ENCODE data around the gene ZFAND3. TPM values are rescaled to one million over a fixed set of nuclear protein-coding genes. Genes with fewer than 3 reads are reported as not detected.

ZFAND3 gene
- total and polyA plus RNA-seq, 2 experiments from 2014 or later = 16.9 to 28.2 TPM

GRCh38 chr6:37802810-37803209 is 16.7 kb upstream of the ZFAND3 start:
- H3K4me3 Mint-ChIP-seq = no peak overlapping the region
- Histone ChIP-seq H3K9me2 (ENCODE audit: insufficient read depth) (no peaks in the 10 kb centered on the region), H3F3A (replicated peaks; ENCODE audit: low read depth) (no peaks in the 10 kb centered on the region), H3K79me2 (replicated peaks; ENCODE audit: insufficient read depth) (no peaks in the 10 kb centered on the region), H3K27me3 (ENCODE audit: insufficient read depth) (no peaks in the 10 kb centered on the region), H2AFZ (no peak overlapping the region), H3K4me2 (no peak overlapping the region), H3K27ac (ENCODE audit: low read depth) (no peak overlapping the region), H3K4me3 (no peak overlapping the region), H3K4me1 (ENCODE audit: insufficient read depth) (peaks cover under 1% of the 10 kb centered on the region; the same call in 1 of the 2 replicates), H4K20me1 (replicated peaks; ENCODE audit: insufficient read depth) (no peaks in the 10 kb centered on the region), H3K36me3 (ENCODE audit: insufficient read depth) (no peaks in the 10 kb centered on the region)
- TF ChIP-seq NANOG (IDR thresholded peaks at IDR 0.05; ENCODE audit: borderline replicate concordance) (no peak), ZNF331 (CRISPR knock-in tag; IDR thresholded peaks at IDR 0.05; ENCODE audit: low read depth) (no peak), ETS1 (IDR thresholded peaks at IDR 0.05) (no peak), JUNB (IDR thresholded peaks at IDR 0.05; ENCODE audit: unreplicated experiment) (no peak), EZH2 (IDR thresholded peaks at IDR 0.05; ENCODE audit: low read depth, unreplicated experiment) (no peak), POLR2AphosphoS5 (IDR thresholded peaks at IDR 0.05; ENCODE audit: low read depth) (no peak), STAT1 (IDR thresholded peaks at IDR 0.05; ENCODE audit: unreplicated experiment) (no peak), CREB1 (CRISPR knock-in tag; IDR thresholded peaks at IDR 0.05; ENCODE audit: low read depth) (no peak), CTCF (conservative IDR thresholded peaks at IDR 0.05; ENCODE audit: low read depth in 2 of 2) (no peak), REST (IDR thresholded peaks at IDR 0.05; ENCODE audit: unreplicated experiment) (no peak), EZH2phosphoT487 (IDR thresholded peaks at IDR 0.05; ENCODE audit: unreplicated experiment) (no peak), ZNF114 (CRISPR knock-in tag; IDR thresholded peaks at IDR 0.05) (no peak)
- no peak overlapping the region for H3K27ac Mint-ChIP-seq
- H3K9me3 Mint-ChIP-seq = no peaks in the 10 kb centered on the region; the same call in 2 of the 3 replicates
- peaks cover 8% of the 10 kb centered on the region for H3K27me3 Mint-ChIP-seq (ENCODE audit: insufficient read depth, low read depth, poor library complexity)
- H3K36me3 Mint-ChIP-seq (ENCODE audit: low read depth) = no peaks in the 10 kb centered on the region
- no peak for DNase-seq (ENCODE audit: low spot score)
- no peak for ATAC-seq
- peaks cover 6% of the 10 kb centered on the region for H3K4me1 Mint-ChIP-seq

Data from GM23338 (cell line).